Loucy (cell line): Measurements from ENCODE around the gene PRORP.

ENCODE experiments used
- EZH2phosphoT487 ChIP-seq: fragments of 200-600 bp; IDR thresholded peaks from 2 replicates; pipeline ENCODE4 v1.6.1; 2018; ENCODE audit warnings: antibody characterized with exemption, mild to moderate bottlenecking, moderate library complexity, borderline replicate concordance
- TF ChIP-seq, protein P1 (sequence below): fragments of 200-600 bp; sonication (generic); conservative IDR thresholded peaks from 2 replicates; pipeline ENCODE4 v1.5.1; 2014; ENCODE audit warnings: mild to moderate bottlenecking, antibody characterized with exemption, low read length

GRCh38 chr14:35155962-35156361, 33.6 kb downstream of the PRORP start:
- TF ChIP-seq, protein P1, sequence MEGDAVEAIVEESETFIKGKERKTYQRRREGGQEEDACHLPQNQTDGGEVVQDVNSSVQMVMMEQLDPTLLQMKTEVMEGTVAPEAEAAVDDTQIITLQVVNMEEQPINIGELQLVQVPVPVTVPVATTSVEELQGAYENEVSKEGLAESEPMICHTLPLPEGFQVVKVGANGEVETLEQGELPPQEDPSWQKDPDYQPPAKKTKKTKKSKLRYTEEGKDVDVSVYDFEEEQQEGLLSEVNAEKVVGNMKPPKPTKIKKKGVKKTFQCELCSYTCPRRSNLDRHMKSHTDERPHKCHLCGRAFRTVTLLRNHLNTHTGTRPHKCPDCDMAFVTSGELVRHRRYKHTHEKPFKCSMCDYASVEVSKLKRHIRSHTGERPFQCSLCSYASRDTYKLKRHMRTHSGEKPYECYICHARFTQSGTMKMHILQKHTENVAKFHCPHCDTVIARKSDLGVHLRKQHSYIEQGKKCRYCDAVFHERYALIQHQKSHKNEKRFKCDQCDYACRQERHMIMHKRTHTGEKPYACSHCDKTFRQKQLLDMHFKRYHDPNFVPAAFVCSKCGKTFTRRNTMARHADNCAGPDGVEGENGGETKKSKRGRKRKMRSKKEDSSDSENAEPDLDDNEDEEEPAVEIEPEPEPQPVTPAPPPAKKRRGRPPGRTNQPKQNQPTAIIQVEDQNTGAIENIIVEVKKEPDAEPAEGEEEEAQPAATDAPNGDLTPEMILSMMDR: no peak
- no peak for TF ChIP-seq EZH2phosphoT487
